HuH-7.5 (cell line): ENCODE measurements around the gene OR8G1.
"Not testable (repeated sequence)": the region's sequence is repeated elsewhere in the genome, so short reads cannot be mapped to it uniquely, and the experiment has no call there.

Experiments used
- DNase-seq: peaks from one replicate; pipeline ENCODE4 v3.0.0; 2011; ENCODE audit warnings: low spot score

Gene OR8G1

GRCh38 chr11:124238512-124238911 lies 2.4 kb upstream of the OR8G1 start:
- DNase-seq, result no peak

DNA sequence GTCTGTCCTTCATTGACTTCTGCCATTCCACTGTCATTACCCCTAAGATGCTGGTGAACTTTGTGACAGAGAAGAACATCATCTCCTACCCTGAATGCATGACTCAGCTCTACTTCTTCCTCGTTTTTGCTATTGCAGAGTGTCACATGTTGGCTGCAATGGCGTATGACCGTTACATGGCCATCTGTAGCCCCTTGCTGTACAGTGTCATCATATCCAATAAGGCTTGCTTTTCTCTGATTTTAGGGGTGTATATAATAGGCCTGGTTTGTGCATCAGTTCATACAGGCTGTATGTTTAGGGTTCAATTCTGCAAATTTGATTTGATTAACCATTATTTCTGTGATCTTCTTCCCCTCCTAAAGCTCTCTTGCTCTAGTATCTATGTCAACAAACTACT lies 9.0 kb downstream of the OR8G1 start:
- DNase-seq, result not testable (repeated sequence)

DNA sequence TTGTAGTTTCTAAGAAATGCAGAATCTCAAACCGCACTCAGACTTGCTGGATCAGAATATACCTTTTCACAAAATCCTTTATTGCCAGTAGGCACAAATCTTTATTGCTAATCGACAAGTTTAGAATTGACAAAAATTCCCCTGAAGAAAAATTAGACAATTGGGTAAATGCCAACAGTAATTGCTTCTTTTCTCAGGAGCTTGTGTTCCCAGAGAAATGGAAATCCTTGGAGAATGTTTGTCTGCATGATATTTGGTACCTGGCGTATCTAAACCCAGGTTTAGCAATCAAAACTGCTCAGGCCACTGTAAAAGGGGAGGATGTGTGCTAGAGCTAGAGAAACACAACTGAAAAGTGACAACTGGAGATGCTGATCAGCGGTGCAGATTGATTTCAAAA lies 15.2 kb downstream of the OR8G1 start, which contains the start of gene OR8G5:
Gene OR8G5 (plus strand): TSS at position 301 of the 400 bp plus-strand sequence. CDS start 8,556 bp downstream, outside the sequence.
- no peak for DNase-seq

- DNase-seq, result not testable (repeated sequence)
These were observed 24.1 kb downstream of the OR8G1 start for GRCh38 chr11:124265041-124265440.

DNA sequence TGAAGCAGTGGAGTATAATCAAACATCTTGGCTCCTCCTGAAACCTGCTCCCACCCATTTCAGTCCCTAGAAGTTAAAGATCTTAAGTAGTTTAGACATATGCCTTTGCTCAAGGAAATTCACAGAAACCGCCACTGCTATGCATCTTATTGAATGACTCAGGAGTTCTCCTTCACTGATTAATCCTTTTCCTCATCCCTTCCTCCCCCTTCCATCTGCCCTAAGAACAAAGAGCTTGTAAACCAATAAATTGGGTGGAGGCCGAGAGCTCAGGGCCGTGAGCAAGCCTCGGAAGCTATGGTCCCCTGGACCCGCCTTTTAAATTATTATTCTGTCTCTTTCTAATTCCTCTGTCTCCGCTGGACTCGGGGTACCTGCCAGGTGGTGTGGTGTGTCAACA lies 30.0 kb downstream of the OR8G1 start:
- not testable (repeated sequence) for DNase-seq

GRCh38 chr11:124274000-124274399 lies 33.1 kb downstream of the OR8G1 start:
- no peak for DNase-seq

GRCh38 chr11:124276081-124276480 lies 35.2 kb downstream of the OR8G1 start:
- DNase-seq, result no peak

DNA sequence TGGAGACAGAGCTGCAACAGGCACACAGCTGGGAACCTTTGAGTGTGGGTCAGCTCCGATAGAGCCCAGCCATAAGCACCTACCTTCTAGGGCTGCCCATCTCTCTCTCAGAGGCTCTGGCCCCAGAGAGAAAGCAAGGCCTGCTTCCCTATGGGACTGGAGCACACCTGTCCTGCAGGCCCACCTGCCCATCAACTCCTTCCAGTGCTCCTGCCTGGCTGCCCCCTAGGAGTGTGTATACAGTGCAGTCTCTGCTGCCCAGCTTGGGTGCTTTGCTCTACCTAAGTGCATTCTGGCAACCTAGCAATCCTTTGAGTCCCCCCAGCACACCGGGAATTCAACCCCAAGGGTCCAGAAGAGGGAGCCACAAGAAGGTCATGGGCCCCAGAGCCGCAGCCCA lies 36.3 kb downstream of the OR8G1 start:
- no peak for DNase-seq

DNA sequence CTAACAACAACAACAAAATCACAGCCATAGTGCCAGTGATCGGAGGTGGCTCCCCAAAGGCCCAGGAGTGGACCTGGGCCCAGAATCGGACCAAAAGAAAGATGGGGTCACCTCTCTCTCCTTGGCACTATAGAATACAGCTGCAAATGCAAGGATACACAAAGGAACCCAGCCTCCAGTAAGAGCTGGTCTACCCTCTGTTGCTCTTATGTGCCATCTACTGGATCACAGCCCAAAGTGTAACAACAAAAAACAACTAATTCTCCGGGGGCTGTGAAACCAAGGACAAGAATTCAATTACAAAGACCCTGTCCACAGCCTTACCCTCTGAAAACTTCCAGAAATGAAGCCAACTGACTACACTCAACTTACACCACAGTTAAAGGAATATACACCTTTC lies 36.9 kb downstream of the OR8G1 start:
- DNase-seq, result no peak

DNA sequence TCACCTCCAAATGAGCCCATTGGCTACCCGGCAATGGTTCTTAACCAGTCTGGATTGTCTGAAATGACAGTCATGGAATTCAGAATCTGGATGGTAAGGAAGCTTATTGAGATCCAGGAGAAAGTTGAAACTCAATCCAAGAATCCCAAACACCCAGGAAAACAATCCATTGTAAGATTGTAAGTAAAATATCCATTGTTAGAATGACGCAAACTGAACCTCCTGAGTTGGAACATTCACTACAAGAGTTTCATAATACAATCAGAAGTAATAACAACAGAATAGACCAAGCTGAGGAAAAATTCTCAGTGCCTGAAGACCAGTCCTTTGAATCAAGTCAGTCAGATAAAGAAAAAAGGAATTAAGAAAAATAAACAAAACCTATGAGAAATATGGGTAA lies 37.4 kb downstream of the OR8G1 start:
- no peak for DNase-seq

GRCh38 chr11:124285610-124286344 lies 44.9 kb downstream of the OR8G1 start:
- DNase-seq, result no peak

- no peak for DNase-seq
These were observed 53.8 kb downstream of the OR8G1 start for GRCh38 chr11:124294687-124295086.

DNA sequence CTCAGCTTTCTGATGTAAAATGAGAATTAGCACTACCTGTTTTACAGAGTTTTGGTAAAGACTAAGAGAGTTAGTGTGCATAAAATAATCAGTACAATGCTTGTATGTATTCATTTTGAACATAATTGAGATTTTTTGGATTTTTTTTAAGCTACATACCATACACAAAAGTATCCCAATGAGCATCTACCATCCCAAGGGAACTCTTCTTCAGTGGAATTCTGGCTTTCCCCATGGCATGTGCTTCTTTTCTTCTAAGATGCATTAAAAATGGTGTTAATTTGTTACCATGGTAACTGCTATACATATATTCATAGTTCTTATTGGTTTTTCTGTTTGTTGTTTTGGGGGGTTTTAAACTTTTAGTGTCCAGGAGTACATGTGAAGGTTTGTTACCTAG lies 55.1 kb downstream of the OR8G1 start:
- DNase-seq, result no peak

DNA sequence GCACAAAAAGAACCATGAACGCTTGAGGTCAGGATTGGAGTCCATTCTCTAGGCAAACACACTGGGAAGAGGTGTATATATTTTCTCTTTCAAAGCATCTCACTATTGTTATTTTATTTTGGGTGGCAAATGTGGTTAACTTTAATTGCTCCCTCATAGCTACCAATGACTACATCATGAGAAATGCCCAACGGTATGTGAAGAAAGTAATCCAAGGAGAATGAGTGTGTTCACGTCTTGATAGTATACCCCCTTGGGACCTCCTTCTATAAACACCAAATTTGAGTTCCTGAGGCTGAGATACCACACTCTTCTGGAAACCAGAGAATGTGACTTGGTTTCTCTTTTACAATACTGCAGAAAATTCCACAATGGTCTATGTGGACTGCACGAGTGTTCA lies 57.0 kb downstream of the OR8G1 start:
- DNase-seq, result no peak

DNA sequence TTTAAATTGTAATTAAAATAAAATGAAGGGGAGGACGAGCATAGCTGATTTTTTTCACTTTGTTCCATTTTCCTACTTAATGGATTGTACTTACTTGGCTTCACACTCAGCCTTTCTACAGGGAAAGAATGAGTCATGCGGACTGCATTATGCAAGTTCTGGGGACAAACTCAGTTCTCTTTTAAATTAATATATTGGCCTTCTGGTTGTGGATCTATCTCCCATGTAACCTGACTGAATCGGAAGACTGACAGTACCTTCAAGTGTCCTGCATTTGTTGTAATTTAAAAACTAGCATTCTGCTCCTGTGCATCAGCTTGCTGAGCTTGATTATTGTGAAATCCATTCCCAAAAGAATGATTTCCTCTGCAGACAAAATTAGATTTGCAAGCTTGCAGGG lies 60.7 kb downstream of the OR8G1 start:
- DNase-seq, result no peak

DNA sequence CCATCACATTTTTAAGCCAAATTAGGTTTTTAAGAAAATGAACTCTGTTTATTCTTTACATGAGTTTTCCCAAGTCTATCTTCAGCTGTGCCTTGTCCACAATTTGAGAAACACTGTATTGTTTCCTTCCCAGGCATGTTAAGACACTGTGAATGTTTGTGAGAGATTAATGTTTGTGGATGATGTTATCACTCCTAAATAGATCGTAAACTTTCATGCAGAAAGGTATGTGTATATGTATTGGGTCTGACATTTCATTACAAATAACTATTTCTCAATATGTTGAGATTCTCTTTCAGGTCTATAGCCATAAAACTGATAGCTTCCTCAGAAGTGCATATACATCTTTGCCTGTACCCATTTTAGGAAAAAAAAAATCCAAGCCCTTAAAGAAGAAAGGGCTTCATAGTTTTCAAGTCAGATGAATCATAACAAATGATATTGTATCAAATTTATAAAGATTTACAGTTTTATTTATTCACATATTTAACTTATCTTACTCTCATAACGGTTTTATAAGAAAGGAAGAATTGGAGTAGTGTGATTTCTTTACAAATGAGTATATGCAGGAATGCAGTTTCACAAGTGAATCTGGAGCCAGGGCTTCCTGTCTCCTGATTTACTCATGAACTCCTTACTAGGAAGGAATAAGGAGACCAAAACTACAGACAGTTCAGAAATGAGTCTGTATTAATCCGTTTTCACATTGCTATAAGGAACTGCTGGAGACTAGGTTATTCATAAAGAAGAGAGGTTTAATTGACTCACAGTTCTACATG lies 61.6 kb downstream of the OR8G1 start:
- no peak for DNase-seq
